Limb (tissue), 2 donors: ENCODE measurements around the gene GSTO2.
A peak's percentile ranks its signal among the peaks of the same experiment; 100 is the strongest.

ENCODE experiments used
- DNase-seq, 2 donors: peaks; one replicate each; pipeline ENCODE4 v3.0.0-alpha.2; 2016; ENCODE audit errors: extremely low spot score in 2 of 2

The GSTO2 gene

GRCh38 chr10:104279550-104280259, 10.7 kb downstream of the GSTO2 start:
- no peak for DNase-seq

GRCh38 chr10:104281694-104282093, 12.7 kb downstream of the GSTO2 start:
- DNase-seq = no peak

DNA sequence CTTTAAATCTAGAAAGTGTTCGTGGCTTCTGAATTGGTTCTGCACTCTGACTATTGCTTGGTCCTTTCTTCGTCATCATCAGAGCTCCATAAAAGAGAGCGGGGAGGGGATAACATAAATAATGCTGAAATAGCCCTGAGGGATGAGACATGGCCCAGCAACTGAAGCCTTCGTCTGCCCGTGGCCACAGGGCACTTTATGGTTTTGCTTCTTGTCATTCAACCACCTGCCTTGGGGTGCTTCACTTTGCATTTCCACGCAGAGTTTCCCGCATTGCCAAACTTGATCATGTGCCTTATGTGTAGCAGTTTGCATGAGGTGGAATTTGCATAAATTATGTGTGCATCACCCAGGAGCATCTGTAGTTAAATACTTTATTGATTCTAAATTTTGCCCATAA, 15.9 kb downstream of the GSTO2 start:
- no peak for DNase-seq

DNA sequence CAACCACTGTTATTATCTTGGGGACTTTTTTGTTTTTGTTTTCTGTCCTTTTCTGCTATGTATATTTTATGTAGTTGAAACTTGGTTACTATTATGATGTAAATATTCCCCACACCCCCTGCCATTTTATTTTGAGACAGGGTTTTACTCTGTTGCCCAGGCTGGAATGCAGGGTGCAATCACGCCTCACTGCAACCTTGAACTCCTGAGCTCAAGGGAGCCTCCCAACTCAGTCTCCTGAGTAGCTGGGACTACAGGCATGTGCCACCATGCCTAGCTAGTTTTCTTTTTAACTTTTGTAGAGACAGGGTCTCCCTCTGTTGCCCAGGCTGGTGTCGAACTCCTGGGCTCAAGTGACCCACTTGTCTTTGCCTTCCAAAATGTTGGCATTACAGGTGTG, 18.0 kb downstream of the GSTO2 start:
- no peak for DNase-seq

DNA sequence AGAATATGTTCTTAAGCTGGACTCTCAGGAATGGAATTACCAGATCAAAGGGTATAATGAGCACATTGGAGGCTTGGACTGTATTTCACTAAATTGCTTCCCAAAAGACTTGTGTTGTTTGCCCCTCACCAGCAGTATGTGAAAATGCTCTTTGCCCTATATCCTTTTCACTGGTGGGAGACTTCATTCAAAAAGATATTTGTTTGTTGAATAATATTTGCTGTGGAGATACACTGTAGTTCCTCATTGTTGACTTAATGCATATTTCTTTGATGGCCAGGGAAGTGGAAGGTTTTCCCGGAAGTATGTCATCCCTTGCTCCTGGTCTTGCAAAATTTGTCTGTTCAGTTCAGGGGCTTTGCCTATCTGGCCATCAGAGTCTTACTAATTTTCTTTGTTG, 19.4 kb downstream of the GSTO2 start:
- no peak for DNase-seq

DNA sequence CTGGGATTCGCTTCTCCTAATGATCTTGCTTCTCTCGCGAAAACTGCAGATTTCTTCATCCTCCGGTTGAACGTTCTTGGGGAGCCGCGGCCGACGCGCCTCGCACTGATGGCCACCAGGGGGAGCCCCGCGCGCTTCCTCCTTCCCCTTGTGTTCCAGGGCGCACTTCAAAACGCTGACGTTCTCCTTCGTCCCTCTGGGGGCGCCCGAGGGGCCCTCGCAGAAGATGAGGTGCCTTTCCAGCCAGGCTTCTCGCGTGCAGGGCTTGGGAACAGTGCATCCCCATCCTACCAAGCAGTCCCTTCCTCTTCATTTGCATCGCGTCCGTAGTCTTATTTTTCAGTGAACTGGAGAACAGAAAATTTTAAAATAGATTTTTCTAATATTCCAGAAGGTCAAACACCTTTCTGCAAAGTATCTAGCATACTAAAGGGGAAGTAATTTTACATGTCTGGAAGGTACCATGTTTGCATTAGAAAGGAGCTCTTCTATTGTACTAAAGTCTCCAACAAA, 22.5 kb downstream of the GSTO2 start:
- peak; percentile 92 for DNase-seq

DNA sequence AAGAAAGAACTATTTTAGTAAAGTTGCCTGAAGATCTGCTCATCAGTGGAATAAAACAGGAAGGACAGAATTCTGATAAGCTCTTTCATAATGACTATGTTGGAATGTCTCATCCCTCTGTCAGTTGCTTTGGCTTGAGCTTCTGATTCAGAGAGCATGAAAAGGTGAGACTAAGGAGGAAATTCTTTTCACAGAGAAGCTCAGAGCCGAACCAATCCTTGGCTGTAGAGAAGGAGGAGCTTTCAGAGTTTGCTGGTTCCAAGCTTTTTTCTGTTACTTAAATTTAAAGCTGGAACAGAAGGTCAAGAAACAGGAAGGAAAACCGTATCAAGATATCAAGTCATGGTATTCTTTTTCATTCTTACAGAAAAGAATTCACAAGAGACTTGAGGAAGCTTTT, 24.0 kb downstream of the GSTO2 start:
- DNase-seq = no peak

GRCh38 chr10:104293781-104294321, 24.9 kb downstream of the GSTO2 start:
- no peak for DNase-seq

GRCh38 chr10:104296687-104297436, 27.9 kb downstream of the GSTO2 start:
- DNase-seq = no peak

- no peak for DNase-seq
Observed at GRCh38 chr10:104297697-104298660, 29.0 kb downstream of the GSTO2 start.

DNA sequence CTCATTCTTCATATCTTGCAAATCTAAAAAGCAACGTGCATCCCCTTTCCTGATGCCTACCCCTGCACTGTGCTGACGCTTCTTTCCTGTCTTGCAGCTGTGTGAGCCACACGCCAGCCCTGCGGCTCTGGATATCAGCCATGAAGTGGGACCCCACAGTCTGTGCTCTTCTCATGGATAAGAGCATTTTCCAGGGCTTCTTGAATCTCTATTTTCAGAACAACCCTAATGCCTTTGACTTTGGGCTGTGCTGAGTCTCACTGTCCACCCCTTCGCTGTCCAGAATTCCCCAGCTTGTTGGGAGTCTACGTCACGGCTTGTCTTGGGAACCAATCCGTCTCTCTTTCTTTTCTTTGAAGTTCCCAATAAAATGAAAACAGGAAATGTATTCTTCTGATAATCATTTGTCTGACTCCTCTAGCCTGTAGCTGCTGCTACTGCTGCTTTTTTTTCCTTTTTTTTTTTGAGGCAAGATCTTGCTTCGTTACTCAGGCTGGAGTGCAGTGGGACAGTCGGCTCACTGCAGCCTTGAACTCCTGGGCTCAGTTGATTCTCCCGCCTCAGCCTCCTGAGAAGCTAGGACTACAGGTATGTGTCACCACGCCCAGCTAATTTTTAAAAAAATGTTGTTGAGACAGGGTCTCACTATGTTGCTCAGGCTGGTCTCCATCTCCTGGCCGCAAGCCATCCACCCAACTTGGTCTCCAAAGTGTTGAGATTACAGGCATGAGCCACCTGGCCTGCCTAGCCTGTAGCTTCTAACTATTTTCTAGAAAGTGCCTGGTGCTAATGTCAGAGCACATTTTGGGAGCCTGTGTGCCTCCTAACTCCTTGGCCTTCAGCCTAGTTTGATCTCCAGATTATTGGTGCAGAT, 30.3 kb downstream of the GSTO2 start:
- DNase-seq = no peak

- peak in 1 of 2 donors; percentile 49 for DNase-seq
Observed at GRCh38 chr10:104300002-104300735, 31.2 kb downstream of the GSTO2 start.

- DNase-seq = peak; percentile 45 to 67
Observed at GRCh38 chr10:104300736-104301292, 31.8 kb downstream of the GSTO2 start.

GRCh38 chr10:104301907-104302690, 33.1 kb downstream of the GSTO2 start:
- no peak for DNase-seq

GRCh38 chr10:104303594-104304355, 34.8 kb downstream of the GSTO2 start:
- DNase-seq = no peak

- no peak for DNase-seq
Observed at GRCh38 chr10:104304356-104304745, 35.4 kb downstream of the GSTO2 start.

DNA sequence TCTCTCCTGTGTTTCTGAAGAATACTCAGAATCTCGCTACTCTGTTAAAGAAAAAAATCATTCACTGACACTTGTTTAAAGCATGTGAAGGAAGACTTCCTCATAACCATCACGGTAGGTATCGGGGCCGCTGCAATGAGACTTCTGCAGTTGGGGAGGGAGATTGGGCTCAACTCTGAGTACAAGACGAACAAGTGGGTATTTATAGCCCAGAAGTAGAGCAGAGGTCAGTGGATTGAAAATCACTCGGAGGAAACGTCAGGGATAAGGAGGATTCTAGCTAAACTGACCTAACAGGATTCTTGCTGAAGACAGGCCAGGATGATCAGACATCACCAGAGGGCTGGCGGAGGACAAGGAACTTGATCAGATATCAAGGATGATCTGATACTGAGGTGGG, 35.9 kb downstream of the GSTO2 start:
- DNase-seq = no peak

- DNase-seq = no peak
Observed at GRCh38 chr10:104306897-104307296, 37.9 kb downstream of the GSTO2 start.
